Endothelial cell of hepatic sinusoid (primary cell): ENCODE data around the gene BANP.
"Not testable (repeated sequence)": the region's sequence is repeated elsewhere in the genome, so short reads cannot be mapped to it uniquely, and the experiment has no call there.

Source experiments
- in situ Hi-C: cut with HindIII; loops from 2 replicates; pipeline ENCODE4 v1.10.0; 2017; ENCODE audit warnings: low sequenced_read_pairs

BANP gene

DNA sequence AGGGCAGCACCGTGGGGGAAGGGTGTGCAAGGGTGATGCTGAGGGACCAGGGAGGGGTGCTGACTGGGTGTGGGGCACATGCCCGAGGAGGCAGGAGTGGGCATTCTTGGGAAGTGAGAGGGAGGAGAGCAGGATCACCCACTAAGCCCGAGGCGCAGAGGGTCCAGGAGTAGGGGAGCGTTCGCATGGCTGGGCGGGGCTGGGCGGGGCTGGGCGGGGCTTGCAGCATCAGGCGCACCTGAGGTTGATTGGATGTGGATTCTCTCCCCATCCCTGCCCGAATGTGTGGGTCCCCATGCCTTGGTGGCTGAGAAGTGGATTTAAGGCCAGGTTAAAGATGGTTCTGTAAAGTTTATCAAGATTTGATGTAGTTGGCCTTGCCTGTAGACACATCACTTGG lies 14.2 kb downstream of the BANP start:
- in situ Hi-C loops, result no loop called here

DNA sequence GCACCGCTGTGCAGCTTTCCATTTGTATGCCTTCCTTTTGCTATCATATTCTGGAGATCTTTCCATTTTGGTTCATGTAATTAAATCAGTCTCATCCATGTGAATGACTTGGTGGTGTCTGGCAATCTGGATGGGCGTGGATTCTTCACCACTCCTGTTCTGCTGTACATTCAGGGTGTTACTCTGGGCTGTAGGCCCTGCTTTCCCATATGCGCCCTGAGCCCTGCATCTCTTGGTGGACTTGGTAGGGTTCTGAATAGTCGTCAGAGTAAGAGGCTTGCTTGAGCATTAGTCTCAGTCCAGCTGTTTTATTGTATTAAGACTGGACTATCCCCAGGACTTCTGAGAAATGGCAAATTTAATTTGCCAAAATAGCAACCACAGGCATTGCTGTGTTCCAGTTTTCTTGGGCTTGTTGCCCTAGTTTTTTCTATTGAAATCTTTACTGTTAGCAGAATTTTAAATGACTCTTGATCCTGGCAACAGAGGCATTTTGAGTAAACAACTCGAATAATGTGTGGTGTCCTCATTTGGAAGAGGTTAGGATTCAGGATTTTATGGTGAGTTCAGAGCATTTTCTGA lies 14.9 kb downstream of the BANP start:
- in situ Hi-C loops, result no loop called here

DNA sequence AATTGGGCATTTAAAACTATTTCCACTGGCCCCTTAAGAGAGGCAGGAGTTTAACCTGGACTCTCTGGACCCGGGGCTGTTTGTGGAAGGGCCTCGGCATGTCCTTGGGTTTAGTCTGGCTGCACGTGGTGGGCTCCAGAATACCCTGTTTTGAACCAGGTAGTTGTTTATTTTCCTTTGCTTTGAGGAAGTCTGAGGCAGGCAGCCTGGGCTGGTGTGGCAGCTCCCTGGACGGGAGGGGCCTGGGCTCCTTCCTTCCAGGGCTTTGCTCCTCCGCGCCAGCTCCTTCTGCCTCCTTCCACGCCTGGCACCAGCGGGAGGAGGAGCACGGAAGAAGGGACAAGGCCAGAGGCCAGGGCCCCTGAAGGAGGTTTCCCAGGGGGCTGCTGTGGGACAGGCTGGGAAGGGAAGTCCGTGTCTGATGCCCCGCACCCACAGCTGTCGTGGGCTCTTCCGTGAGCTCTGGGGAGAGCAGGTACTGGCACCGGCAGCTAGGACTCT lies 15.5 kb downstream of the BANP start:
- in situ Hi-C loops, result no loop called here

DNA sequence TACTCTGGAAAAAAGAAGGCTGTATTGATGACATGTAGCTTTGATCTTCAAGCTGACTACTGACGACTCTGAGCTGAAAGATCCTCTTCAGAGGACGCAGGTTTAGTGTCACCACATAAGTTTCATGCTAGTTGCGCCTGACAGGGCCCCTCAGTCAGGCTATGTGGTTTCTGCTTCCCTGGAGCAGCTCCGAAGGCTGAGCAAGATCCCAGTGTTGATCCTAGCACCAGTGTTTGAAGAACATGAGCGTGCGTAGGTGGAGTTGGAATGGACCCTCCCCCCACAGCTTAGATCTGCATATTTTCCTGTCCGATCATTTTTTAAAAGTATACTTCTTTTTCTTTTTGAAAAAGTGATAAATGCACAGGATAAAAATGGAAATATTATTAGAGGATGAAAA lies 17.3 kb downstream of the BANP start:
- in situ Hi-C loops, result no loop called here

DNA sequence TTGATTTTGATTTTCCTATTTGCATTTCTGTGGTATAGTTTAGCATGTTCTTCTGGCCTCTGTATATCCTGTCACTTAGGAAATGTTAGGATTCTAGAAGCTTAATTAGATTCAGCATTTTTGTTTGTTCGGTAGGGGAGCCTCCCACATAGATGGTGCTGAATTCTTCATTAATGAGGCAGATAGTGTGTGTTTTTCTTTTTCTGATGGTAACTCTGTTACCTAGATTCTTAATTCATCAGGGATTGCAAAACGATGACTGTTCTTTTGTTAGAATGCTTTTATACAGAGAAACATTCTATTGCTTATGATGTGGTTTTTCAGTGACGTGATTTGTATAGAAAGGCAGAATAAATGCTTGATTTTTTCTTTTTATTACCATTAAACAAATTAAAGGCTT lies 19.0 kb downstream of the BANP start:
- in situ Hi-C loops, result loop anchor here (10.0 kb wide), 1 partner anchor 325 kb away; no protein-coding TSS in a partner anchor

DNA sequence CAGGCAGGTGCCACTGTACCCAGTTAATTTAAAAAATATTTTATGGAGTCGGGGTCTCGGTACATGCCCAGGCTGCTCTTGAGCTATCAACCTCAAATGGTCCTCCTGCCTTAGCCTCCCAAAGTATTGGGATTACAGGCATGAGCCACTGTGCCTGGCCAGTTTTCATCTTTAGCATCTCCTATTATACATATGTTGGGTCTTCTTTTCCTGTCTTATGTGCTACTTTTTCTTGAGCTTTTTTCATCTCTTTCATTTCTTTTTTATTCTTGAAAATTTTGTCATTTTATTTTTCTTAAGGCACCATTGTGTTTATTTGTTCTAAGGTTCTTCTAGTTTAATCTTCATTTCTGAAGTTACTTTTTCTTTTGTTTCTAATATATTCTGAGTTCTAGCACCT lies 20.7 kb downstream of the BANP start:
- in situ Hi-C loops, result loop anchor here (10.0 kb wide), 1 partner anchor 323 kb away; no protein-coding TSS in a partner anchor

DNA sequence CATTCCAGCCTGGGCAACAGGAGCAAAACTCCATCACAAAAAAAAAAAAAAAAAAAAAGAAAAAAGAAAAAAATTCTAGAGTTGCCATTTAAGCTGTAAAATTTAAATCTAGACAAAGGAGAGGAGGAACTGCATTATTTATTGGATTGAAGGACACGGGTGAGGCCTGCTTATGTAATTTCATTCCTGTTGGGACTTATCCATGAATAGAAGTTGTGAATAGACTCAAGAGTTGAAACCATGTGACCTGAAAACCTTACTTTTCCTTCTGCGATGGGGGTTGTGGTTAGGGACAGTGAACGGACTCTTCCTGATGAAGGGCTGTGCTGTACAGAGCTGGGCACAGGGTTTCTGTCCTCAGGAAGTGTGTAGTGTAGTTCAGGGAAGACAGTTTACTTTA lies 22.5 kb downstream of the BANP start:
- in situ Hi-C loops, result loop anchor here (10.0 kb wide), 1 partner anchor 321 kb away; no protein-coding TSS in a partner anchor

DNA sequence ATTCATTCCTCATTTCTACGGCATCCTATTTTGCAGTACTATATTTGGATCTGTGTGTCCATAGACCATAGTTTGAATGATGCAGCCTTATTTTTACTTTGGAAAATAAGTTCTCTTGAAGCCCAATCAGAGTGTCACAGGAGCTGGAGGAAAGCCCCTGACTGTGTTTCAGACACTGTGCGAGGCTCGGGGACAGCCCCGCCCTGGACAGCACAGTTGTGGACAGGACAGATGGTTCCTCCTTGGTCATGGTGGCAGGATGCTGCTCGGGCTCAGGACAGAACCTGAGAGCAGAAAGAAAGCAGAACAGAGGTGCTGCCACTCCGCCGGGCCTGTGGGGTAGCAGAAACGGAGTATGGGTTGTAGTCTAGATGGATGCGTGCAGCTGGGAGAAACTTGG lies 22.9 kb downstream of the BANP start:
- in situ Hi-C loops, result loop anchor here (10.0 kb wide), 1 partner anchor 321 kb away; no protein-coding TSS in a partner anchor

DNA sequence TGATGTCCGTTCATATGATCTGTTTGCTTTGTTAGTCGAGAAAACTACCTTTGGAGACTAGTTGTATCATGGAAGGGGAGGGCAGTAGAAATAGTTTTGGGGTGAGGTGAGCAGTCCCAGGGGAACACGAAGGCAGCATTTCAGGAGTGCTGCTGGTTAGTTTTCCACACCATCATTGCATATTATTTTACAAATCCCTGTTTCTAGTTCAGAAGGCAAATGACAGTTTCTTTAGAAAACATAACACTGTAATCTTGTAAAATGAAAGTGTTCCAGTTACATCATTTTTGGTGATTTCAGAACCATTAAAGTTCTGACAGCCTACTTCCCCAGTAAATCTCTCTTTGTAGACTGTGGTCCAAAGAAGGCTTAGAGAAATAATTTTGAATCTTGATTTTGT lies 25.4 kb downstream of the BANP start:
- in situ Hi-C loops, result loop anchor here (10.0 kb wide), 1 partner anchor 318 kb away; no protein-coding TSS in a partner anchor

DNA sequence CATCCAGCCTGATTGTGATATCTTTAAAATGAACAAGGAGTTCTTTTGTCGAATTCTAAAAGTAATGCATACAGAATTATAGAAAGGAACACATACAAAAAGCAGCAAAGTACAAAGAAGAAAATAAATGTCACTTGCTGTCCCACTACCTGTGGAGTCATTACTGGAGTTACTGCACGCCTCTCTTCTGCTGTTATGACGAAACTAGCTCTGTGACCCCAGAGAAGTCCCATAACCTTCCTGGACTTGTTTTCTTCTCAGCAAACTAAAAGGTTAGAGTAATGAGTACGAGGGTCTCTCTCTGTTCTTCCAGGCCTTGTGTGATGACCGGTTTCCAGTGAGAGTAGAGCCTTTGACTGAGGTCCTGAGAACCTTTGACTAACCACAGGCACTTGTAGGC lies 26.9 kb downstream of the BANP start:
- in situ Hi-C loops, result loop anchor here (10.0 kb wide), 1 partner anchor 317 kb away; no protein-coding TSS in a partner anchor

DNA sequence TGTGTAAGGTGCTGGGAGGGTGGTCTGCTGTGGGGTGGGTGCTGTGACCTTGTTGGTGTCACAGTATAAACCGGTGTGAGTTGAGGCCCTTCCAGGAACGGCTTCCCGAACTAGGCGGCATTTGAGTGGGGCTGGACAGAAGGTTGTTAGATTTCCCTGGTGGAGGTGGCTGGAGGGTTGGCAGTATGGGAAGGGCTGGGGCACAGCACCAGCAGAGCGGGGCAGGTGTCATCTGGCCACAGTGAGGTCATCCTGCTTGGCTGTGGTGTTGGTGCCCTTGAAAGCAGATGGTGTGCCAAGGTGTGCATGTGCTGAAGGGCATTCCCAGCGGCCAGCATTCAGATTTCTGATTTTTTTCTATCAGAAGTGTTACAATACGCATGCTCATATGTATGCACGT lies 28.1 kb downstream of the BANP start:
- in situ Hi-C loops, result loop anchor here (10.0 kb wide), 1 partner anchor 315 kb away; no protein-coding TSS in a partner anchor

DNA sequence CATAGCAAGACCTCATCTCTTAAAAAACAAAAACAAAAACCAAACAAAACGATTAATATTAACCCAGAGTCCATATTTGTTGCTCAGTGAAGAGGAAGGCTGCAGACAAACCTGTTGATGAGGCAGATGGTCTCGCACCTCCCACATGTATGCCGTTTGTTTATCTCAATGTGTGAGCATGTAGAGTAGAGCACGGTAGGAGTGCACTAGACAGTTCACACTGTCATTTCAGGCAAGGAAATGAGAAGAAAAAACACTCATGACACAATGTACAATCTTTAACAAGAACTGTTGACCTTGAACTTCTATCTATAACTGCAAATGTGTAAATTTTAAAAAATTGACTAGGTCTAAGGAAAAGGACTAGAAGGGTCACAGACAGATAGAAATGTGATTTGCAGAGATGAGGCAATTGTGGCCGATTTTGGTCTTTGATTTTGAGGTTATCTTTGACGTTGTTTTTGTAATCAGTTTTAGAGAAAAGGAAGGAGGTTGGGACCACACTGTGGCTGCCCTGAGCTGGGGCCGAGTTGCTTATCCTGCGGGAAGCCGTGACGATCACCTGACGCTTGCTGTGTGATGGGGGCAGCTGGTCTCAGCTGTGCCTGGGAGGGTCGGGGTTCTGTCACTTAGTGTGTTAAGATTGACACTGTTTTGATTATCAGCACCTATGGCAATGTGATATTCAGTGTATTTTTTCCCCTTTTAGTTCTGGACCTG lies 28.8 kb downstream of the BANP start:
- in situ Hi-C loops, result loop anchor here (10.0 kb wide), 1 partner anchor 315 kb away; no protein-coding TSS in a partner anchor

DNA sequence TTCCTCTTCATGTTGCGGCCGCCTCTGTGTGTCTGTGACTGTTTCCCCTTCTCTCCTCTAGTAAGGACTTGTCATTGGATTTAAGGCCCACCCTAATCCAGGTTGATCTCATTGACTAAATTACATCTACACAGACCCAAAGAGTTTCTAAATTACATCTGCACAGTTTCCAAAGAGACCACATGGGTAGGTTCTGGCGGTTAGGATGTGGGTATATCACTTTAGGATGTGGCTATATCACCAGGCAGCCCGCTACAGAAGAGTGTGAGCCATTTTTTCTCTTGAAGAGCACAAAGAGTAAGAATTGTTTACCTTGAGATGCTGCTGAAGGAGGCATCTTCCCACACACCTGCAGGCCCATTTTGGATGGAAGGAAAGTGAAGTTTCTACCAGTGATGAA lies 30.1 kb downstream of the BANP start:
- in situ Hi-C loops, result not testable (repeated sequence)

DNA sequence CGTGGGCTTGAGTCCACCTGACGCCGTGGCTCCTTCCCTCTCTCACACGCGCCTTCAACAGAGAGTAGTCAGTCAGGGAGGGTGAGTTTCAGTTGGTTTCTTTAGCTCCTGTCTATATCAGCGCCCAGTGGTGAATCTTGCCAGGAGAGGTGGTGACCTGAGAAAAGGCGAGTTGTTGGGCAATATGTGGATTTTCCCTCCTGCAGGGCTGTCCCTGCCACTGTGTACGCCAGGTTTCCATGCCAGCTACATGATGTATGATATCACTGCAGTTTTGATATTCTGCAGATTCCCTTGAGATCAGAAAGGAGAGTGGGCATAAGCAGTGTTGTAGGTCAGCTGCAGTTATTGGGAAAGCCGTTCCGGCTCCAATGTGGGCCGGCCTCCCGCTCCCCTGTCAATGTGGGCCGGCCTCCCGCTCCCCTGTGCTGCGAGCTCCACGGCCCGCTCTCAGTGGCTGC lies 31.4 kb downstream of the BANP start:
- in situ Hi-C loops, result no loop called here

DNA sequence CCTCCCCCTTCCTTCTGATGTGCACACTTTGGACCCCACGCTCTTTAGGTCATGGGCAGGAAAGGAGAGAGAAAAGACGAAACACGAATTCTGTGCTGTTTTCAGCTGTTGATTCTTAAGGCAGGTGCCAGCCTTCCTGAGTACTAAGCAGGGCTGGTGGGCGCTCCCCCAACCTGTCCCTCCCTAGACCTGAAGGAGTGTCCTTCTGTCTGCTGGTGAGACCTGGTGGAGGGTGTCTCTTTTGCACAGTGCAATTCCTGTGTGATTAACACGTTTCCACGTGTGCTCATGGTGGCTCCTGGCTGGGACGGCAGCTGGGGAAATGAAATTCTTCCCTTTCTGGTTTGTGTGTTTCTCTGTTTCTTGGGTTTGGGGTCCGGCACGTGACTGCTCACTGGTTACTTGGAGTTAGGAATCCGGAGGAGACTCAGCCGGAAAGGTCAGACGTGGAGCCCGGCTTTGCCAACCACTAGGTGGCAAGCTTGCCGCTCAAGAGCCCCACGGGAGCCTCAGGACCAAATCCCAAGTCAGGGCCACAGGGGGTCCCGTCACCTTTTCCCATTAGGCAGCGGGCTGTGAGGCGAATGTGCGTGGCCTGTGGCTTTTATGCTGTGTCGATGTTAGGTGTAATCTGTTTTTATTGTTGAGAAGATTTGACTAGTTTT lies 32.0 kb downstream of the BANP start:
- in situ Hi-C loops, result not testable (repeated sequence)

DNA sequence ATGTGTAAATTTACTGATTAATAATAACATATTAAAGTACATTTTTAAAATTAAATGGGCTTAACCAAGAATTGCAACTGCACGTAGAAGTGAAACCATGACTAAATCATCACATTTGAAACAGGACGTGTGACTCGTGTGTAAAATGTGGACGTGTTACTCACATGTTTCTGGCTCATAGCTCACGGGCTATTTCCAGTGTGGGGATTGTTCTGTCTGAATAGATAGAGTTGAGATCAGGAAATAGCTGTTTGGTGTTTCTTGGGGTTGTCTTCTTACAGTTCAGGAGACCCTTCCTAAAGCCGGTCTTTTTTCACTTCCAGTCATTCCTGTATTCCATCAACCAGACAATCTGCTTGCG lies 32.5 kb downstream of the BANP start:
- in situ Hi-C loops, result not testable (repeated sequence)

DNA sequence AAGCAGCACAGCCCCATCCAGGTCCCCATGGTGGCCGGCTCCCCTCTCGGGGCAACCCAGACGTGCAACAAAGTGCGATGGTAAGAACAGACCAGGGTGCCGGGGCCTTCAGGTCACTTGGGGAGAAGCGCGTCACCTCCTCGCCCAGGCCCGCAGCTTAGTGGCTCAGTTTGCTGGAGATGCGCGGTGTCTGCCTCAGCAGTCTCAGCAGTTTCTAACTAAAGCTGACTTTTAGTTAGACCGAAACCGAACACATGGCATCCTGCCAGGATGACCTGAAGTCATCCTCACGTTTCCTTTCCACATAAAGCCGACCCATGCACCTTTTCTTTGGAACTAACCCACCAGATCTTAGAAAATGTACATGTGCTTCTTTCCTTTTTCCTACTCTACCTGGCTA lies 32.9 kb downstream of the BANP start:
- in situ Hi-C loops, result not testable (repeated sequence)

DNA sequence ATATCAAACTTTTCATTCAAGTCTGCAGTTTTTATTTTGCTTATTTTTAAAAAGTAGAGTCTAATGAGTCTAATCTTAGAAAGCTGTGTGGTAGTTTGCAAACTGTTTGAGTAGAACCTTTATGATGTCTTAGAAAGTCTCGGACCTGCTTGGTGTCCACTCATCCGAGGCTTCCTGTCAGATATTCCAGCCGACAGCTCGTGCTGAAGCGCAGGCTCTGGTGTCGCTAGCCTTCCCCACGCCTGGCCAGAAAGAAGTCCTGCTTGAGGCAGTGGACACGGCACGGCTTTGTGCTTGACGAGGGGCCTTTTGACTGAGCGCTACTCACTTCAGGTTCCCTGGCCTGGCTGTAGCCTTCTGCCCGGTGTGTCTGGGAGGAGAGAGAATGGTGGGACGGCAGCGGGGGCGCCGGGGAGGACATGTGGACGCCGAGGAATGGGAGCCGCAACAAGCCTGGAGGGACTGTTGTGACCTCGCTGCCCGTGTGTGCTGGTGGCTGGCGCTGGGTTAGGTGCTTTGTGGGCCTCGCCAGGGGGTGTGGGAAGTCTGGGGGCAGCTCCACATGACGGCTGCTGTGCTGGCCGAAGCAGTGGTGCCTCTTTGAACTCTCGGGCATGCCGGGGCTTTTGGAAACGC lies 33.5 kb downstream of the BANP start:
- in situ Hi-C loops, result no loop called here

DNA sequence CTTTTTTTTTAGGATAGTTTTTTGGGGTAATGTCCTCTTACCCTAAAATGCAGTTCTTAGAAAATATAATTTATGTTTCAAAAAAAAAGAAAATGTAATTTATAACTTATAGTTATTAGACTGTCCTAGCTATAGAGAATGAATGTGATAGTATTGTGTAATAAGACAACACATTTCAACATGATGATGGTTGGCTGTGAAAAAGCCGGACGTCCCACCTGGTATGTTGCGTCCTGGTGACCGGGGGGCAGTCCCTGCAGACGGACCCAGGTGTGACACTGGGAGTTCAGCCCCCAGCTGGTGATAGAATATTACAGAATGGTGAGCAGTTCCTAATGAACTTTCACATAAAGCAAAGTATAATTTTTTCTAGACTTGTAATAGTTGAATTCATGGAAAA lies 34.3 kb downstream of the BANP start:
- in situ Hi-C loops, result not testable (repeated sequence)

DNA sequence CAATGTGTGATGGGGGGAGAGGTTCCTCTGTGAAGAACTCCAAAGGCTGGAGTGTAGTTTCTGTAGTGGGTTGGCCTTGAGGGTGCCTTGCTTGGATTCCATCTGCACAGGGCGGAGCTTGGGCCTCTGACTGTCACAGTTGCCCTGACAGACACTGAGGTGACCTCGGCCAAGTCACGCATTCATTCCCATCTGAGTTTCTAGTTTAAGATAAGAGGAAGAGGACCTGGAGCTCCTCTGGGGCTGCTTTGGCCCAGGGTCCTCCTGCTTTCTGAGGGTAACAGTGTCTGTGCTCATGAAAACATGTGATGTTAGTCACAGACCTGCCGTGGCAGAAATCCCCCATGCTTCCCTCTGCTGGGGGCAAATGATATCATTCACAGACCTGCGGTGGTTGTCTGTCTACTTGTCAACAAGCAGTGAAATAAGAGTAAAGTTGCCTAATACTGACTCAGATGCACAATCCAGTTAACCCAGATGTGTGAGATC lies 35.2 kb downstream of the BANP start:
- in situ Hi-C loops, result not testable (repeated sequence)

DNA sequence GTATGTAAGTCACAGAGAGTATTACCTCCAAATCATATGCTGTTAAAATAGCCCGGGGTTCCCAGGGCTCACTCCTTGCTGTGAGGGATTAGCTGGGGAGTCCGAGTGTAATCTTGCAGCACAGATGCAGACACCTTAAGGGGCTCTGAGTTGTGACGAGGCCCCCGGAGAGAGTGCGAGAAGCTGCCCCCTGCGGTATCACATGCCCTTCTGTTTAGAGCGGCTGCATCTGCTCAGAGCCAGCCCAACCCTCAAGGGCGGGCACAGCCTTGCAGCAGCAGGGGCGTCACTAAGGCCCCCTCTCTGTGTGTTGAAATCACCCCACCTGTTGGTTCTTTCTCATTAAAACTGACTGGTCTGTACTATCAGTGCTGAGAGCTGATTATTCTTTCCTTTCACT lies 37.4 kb downstream of the BANP start:
- in situ Hi-C loops, result not testable (repeated sequence)
